NT2/D1 (cell line): ENCODE measurements around the gene VSTM2B.

Source experiments
- DNase-seq: peaks from one replicate; pipeline ENCODE4 v3.0.0-alpha.2; 2011; ENCODE audit warnings: low read depth, low spot score
- H3K27me3 ChIP-seq: 2 replicates; pipeline ENCODE4 v1.6.0; 2011; ENCODE audit warnings: mild to moderate bottlenecking; ENCODE audit not compliant: insufficient read length, insufficient read depth
- H3K36me3 ChIP-seq: 2 replicates; pipeline ENCODE4 v1.6.1; 2011; ENCODE audit warnings: mild to moderate bottlenecking, low read length, mixed read lengths; ENCODE audit not compliant: insufficient read depth, insufficient read length
- H3K4me1 ChIP-seq: 2 replicates; pipeline ENCODE4 v1.5.1; 2011; ENCODE audit not compliant: insufficient read depth, insufficient read length
- H3K4me3 ChIP-seq: 2 replicates; pipeline ENCODE4 v1.5.1; 2011; ENCODE audit warnings: low read depth; ENCODE audit not compliant: insufficient read length
- H3K9ac ChIP-seq: 2 replicates; pipeline ENCODE4 v1.6.0; 2011; ENCODE audit warnings: low read depth; ENCODE audit not compliant: insufficient read length
- H3K9me3 ChIP-seq: 2 replicates; pipeline ENCODE4 v1.5.1; 2011; ENCODE audit warnings: mild to moderate bottlenecking, low read length; ENCODE audit not compliant: insufficient read depth
- SUZ12 ChIP-seq: IDR thresholded peaks from 2 replicates; pipeline ENCODE4 v1.6.1; 2011; ENCODE audit not compliant: insufficient read length, insufficient read depth; ENCODE audit errors: extremely low read depth
- YY1 ChIP-seq: IDR thresholded peaks from 2 replicates; pipeline ENCODE4 v1.6.1; 2011; ENCODE audit not compliant: insufficient read length, insufficient read depth
- ZNF274 ChIP-seq: IDR thresholded peaks from 2 replicates; pipeline ENCODE4 v1.6.1; 2011; ENCODE audit warnings: mild to moderate bottlenecking, low read depth, low read length

The VSTM2B gene

DNA sequence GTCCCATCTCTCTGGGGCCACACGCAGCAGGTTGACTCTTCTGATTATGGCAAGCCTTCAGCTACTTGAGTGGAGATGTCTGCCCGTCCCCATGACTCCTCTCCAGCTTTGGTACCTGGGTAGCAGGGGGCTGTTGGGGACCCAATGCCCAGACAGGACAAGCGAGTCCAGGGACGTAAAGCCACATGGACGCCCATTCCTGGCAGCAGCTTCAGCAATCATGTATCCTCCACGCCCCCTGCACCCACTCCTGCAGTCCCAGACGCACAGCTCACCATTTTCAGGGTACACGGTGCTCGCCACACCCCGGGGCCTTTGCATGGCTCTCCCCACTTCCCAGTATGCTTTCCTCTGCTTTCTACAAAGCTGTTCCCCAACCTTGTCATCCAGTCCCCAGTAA lies 22.0 kb upstream of the VSTM2B start:
- no peak for TF ChIP-seq ZNF274
- TF ChIP-seq SUZ12 = no peak
- no peak for TF ChIP-seq YY1
- no peaks in the 10 kb centered on the region for H3K36me3 ChIP-seq
- no peaks in the 10 kb centered on the region for H3K9me3 ChIP-seq
- no peak overlapping the region for H3K9ac ChIP-seq
- peaks cover 7% of the 10 kb centered on the region for H3K4me1 ChIP-seq
- H3K27me3 ChIP-seq = no peaks in the 10 kb centered on the region
- no peak for DNase-seq
- H3K4me3 ChIP-seq = no peak overlapping the region

- H3K4me1 ChIP-seq = peaks cover 7% of the 10 kb centered on the region
- no peak overlapping the region for H3K4me3 ChIP-seq
- no peak overlapping the region for H3K9ac ChIP-seq
- no peak for TF ChIP-seq ZNF274
- TF ChIP-seq SUZ12 = no peak
- no peak for TF ChIP-seq YY1
- no peaks in the 10 kb centered on the region for H3K36me3 ChIP-seq
- DNase-seq = no peak
- H3K9me3 ChIP-seq = no peaks in the 10 kb centered on the region
- no peaks in the 10 kb centered on the region for H3K27me3 ChIP-seq
Measured at GRCh38 chr19:29504454-29504853, 21.3 kb upstream of the VSTM2B start.

DNA sequence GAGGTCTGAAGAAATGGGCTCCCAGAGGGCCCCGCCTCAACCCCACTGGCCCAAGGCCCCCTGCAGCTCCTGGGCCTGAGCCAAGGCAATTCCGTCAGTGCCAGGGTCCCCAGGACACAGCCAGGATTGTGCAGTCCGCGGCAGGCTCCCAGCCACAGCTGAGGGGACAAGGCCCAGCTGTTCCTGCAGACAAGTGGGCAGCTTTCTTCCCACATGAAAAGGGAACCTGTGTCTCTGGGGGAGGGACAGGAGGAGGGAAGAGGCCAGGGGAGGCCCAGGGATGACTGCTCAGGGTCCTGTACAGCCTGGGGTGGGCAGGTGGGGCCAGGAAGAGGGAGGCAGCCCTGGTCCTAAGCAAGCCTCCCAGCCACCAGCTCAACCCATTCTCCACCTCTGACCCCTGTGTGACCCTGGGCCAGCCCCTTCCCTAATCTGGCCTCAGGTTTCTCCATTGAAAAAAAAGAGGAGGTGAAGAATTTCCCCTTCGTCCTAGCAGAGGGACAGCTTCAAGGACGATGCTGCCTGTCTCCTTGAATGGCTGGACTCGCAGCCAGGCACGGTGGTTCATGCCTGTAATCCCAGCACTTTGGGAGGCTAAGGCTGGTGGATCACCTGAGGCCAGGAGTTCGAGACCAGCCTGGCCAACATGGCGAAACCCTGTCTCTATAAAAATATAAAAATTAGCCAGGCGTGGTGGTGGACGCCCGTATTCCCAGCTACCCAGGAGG lies 20.5 kb upstream of the VSTM2B start:
- no peaks in the 10 kb centered on the region for H3K36me3 ChIP-seq
- no peak for TF ChIP-seq ZNF274
- TF ChIP-seq SUZ12 = no peak
- TF ChIP-seq YY1 = no peak
- DNase-seq = no peak
- no peaks in the 10 kb centered on the region for H3K27me3 ChIP-seq
- H3K9ac ChIP-seq = no peak overlapping the region
- no peaks in the 10 kb centered on the region for H3K9me3 ChIP-seq
- H3K4me3 ChIP-seq = no peak overlapping the region
- peaks cover 8% of the 10 kb centered on the region for H3K4me1 ChIP-seq

DNA sequence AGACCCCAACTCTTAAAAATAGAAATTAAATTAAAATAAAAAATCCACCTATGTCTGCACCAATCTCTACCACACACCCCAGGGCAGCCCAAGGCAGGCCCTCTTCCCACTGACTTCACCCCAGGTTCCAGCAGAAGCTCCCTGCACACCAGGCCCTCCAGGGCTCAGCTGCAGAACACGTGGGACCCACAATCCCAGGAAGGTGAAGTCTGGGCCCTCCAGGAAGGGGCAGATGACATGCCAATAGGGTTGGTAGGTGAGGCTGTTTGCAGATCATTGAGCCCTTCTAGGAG lies 19.2 kb upstream of the VSTM2B start:
- no peaks in the 10 kb centered on the region for H3K36me3 ChIP-seq
- H3K4me3 ChIP-seq = no peak overlapping the region
- TF ChIP-seq ZNF274 = no peak
- no peak for TF ChIP-seq YY1
- no peak for TF ChIP-seq SUZ12
- H3K9me3 ChIP-seq = no peaks in the 10 kb centered on the region
- H3K9ac ChIP-seq = no peak overlapping the region
- H3K4me1 ChIP-seq = peaks cover 10% of the 10 kb centered on the region
- no peak for DNase-seq
- peaks cover 7% of the 10 kb centered on the region for H3K27me3 ChIP-seq

DNA sequence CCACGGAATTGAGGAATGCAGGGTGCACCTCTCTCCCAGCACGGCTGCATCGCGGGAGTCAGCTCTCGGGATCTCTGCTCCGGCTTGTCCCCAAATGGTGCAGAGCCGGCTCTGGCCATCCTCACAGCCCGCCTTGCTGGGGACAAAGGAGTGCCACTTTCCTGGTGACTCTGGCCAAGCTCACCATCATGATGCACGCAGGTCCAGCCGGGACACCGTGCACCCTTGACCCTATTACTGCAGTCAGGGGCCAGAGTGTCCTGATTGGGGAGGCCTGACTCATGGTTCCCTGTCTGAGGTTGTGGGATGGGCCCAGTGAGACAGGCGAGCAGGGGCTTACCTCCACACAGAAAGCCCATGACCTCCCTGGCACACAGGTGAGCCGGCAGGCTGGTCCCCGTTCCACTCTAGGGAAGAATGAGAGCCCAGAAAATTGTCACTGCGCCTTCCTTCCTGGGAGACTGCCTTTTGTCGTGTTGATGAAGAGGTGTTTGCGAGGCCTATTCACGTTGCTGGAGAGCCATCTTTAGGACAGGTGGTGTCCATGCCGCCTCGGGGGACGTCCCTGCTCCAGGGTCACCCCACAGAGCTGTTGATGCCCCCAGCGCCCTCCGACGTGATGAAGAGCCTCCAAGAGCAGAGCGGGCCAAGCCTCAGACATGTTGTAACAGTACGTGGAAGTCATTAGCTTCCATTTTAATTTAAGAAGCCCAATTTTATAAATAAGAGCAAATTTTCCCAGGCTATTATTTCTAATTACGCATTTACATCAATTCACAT lies 18.5 kb upstream of the VSTM2B start:
- Histone ChIP-seq H3K27me3 (peaks cover 14% of the 10 kb centered on the region), H3K9ac (no peak overlapping the region), H3K4me1 (peaks cover 10% of the 10 kb centered on the region), H3K9me3 (no peaks in the 10 kb centered on the region), H3K4me3 (no peak overlapping the region), H3K36me3 (no peaks in the 10 kb centered on the region)
- no peak for DNase-seq
- TF ChIP-seq ZNF274 (no peak), SUZ12 (no peak), YY1 (no peak)

- no peaks in the 10 kb centered on the region for H3K36me3 ChIP-seq
- no peak for DNase-seq
- no peak overlapping the region for H3K4me3 ChIP-seq
- H3K4me1 ChIP-seq = peaks cover 10% of the 10 kb centered on the region
- peaks cover 23% of the 10 kb centered on the region for H3K27me3 ChIP-seq
- H3K9me3 ChIP-seq = no peaks in the 10 kb centered on the region
- no peak overlapping the region for H3K9ac ChIP-seq
- no peak for TF ChIP-seq SUZ12
- TF ChIP-seq ZNF274 = no peak
Measured at GRCh38 chr19:29508181-29508580, 17.6 kb upstream of the VSTM2B start.

- Histone ChIP-seq H3K4me1 (peaks cover 10% of the 10 kb centered on the region), H3K9ac (no peak overlapping the region), H3K4me3 (no peak overlapping the region), H3K36me3 (no peaks in the 10 kb centered on the region), H3K27me3 (peaks cover 34% of the 10 kb centered on the region), H3K9me3 (no peaks in the 10 kb centered on the region)
- no peak for DNase-seq
- TF ChIP-seq SUZ12 = no peak
- no peak for TF ChIP-seq ZNF274
- no peak for TF ChIP-seq YY1
Measured at GRCh38 chr19:29509456-29509855, 16.3 kb upstream of the VSTM2B start.
